NCI-H510A treated with DMSO at 0.1 percent for 48 hours (cell line): ENCODE measurements around the gene HAP1.
A peak's percentile ranks its signal among the peaks of the same experiment; 100 is the strongest.
"Not testable (repeated sequence)": the region's sequence is repeated elsewhere in the genome, so short reads cannot be mapped to it uniquely, and the experiment has no call there.

ENCODE experiments used
- DNase-seq: peaks from one replicate; lab custom pipeline; 2025; lab: John Stamatoyannopoulos, UW

The HAP1 gene

GRCh38 chr17:41724476-41725050 lies 9.9 kb downstream of the HAP1 start:
- peak; percentile 55 for DNase-seq

DNA sequence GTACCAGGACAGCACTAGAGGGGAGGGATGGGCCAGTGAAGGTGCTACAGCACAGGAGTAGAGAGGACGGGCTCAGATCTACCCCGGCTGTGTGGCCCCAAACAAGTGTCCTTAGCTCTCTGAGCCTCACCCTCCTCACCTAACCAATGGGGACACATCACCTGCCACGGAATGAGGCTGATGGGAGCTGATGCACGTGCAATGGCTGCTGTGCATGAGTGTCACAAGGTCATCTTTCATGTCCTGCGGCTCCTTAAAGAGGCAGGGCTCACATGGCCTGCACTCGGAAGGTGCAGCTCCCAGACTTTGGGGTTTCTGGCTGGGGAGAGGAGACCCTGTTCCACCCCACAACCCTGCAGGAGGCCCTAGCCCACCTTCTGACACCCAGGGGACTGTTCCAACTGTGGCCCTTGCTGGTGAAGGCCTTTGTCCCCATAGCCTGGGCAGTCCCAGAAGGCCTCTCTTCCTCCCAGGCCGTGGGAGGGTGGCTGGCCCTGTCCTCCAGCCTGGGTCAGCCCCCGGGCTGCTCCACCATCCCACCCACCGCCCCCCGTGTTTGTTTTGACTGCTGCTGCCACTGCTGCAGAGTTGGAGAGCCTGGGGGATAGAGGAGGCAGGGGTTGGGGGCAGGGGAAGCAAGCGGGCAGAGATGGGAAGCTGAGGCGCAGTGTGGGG lies 10.5 kb downstream of the HAP1 start:
- DNase-seq = no peak

- no peak for DNase-seq
Measured at GRCh38 chr17:41722231-41722630, 12.2 kb downstream of the HAP1 start.

- DNase-seq = peak; percentile 66
Measured at GRCh38 chr17:41718287-41718645, 16.2 kb downstream of the HAP1 start.

DNA sequence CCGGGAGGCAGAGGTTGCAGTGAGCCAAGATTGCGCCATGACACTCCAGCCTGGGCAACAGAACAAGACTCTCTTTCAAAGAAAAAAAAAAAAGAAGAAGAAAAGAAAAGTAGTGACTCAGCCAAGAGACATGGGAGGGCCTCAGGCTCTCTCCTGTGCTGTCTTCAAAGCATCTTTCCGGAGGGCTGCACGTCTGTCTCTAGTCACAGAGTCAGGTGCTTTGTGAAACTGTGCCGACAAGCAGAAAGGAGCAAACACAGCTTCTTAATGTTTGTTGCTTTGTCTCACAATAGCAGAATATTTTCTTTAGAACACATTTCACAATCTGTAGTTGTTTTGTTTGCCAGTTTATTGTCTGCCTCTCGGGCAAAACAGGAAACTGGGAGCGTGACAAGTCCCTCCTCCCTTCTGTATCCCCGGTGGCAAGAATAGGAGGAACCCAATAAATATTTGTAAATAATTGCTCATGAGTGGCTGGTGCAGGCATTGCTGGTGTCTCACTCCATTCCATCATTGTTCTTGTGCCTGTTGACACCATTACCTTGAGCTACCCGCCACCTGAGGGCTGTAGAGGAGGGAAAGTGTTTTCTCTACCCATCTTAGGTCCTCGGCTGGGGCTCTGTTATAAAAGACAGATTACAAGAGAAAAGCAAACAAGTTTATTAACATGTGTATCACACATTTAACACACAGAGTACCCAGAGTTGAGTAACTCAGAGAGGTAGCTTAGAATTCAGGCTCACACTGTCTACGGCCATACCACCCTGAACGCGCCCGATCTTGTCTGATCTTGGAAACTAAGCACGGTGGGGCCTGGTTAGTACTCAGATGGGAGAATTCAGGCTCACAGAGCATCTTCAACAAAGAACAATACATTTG lies 16.8 kb downstream of the HAP1 start:
- peak; percentile 66 for DNase-seq

DNA sequence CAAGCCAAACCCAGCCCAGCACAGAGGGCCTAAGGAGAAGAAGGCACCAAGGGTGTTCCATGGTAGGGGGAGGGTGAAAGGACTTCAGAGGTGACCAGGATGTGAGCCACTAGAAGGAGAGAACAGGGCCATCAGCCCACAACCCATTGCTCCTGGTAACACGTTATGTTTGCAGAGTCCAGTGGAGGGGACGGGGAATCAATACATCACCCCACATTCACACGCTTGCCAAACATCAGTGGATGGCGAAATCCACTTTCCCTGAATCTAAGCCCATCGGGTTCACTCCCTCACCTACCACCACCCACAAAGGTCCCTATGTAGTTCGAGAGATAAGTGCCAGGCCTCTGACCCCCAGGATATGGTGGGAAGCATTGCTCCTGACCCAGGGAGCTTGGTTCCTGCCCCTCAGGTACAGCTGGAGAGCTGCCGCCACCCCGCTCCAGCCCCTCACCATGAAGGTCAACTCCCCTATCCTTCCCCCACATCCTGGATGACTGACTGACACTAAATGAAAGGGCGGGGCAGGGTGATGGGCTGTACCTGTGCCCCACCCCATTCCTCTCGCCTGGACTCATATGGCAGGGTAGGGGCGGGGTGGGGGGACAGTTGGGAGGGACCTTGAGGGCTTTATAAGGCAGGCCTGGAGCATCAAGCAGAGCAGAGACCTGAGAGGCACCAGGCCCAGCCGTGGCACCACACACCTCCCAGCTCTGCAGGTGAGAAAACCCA lies 22.6 kb downstream of the HAP1 start, which contains the start of gene GAST:
GAST (plus strand) TSS at position 663 of the 732 bp plus-strand sequence. CDS start 3,106 bp downstream, outside the sequence.
- no peak for DNase-seq

DNA sequence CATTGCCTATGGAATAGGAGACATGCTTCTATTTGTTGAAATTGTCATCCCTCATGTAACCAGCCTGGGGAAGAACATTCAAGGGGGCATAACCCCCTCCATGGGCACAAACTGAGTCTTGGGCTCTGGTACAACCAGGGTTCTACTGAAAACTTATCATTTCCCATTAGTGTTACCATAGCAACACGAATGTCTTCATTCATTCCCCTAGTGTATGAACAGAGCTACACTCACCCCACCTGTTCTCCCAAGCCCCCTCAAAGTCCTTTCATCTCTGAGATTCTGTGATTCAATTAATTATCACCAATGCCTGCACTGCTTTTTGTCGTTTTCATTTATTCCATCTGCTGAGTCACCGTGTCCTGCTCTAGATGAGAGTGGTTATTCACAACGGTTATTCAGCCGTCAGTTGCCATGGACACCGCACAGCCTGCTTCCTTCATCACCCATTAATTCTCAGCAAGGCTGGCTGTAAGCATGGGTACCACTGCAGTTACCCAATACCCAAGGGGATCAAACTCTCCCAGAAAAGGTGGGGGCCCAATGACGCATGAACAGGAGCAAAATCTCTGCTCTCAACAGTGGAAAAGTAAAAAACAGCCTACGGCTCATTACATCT lies 23.9 kb downstream of the HAP1 start:
- no peak for DNase-seq

- DNase-seq = no peak
Measured at GRCh38 chr17:41707803-41708669, 26.4 kb downstream of the HAP1 start.

DNA sequence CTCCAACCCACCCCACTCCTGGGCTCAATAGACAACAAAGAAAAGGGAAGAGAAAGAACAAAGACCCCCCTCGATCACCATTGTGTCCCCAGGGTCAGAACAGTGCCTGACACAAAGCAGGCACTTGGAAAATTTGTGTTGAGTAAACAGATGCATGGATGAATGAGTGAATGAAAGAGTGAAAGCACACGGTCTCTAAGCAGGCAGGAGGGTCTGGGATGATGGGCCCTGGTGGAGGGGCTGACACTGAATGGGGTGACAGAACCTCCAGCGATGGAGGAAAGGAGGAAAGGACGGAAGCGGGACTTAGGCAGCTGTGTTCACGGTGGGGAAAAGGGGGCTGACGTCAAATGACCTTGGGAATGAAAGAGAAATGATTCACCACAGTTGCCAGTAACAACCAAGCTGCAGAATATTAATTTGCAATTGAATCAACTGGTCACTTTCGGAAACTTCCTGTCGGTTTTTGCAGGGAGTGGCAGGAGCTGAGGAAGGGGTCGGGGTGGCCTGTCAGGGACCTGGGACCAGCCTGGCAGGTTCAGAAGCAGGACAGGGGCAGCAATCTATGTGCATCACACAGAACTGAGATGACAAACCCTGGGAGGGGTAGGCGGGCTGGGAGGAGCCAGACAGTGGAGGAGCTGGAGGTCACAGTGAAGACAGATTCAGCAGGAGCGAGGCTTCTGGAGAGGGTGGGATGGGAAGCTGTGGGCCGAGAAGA lies 29.0 kb downstream of the HAP1 start:
- no peak for DNase-seq

GRCh38 chr17:41702712-41703111 lies 31.7 kb downstream of the HAP1 start:
- DNase-seq = no peak

GRCh38 chr17:41700843-41701242 lies 33.6 kb downstream of the HAP1 start:
- DNase-seq = not testable (repeated sequence)

- no peak for DNase-seq
Measured at GRCh38 chr17:41697122-41697962, 37.1 kb downstream of the HAP1 start.

GRCh38 chr17:41695954-41696757 lies 38.3 kb downstream of the HAP1 start:
- DNase-seq = peak; percentile 86

- DNase-seq = no peak
Measured at GRCh38 chr17:41695134-41695661, 39.2 kb downstream of the HAP1 start.

DNA sequence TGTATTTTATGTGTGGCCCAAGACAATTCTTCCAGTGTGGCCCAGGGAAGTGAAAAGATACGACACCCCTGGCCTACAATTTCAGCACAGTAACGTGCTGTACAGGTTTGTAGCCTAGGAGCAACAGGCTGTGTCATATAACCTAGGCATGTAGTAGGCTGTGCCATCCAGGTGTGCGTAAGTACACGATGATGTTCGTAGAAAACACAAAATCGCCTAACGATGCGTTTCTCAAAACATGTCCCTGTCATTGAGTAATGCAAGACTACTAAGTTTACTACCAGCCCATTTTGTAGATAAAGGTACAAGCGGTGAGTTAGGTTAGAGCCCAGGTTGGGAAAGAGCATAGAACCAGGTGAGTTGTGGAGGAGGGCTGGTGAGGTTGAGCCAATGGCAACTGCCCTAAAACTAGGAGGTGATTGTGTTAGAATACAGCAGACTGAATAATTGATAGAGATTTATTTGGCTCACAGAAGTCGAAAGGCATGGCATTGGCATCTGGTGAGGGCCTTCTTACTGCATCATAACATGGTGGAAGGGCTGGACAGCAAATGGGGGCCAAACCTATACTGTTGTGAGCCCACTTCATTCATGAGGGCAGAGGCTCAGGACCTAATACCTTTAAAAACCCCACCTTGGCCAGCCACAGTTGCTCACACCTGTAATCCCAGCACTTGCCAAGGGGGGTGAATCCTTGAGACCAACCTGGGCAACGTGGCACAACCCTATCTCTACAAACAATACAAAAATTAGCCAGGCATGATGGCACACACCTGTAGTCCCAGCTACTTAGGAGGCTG lies 41.5 kb downstream of the HAP1 start:
- no peak for DNase-seq

- DNase-seq = no peak
Measured at GRCh38 chr17:41691031-41691777, 43.2 kb downstream of the HAP1 start.

DNA sequence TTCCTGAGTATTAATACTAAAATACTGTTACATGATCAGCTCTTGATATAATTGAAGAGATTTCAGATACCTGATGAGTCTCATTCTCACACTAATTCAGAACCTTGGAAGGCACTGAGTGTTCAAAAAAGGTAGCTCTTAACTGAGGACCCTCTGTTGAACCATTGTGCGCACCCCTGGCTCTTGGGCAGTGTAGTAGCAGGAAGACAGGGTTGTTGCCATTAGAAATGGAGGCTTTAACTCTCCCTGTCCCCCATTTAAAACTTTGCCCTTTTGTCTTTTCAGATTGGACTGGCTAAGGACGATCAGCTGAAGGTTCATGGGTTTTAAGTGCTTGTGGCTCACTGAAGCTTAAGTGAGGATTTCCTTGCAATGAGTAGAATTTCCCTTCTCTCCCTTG lies 43.9 kb downstream of the HAP1 start:
- no peak for DNase-seq
